ENCODE measurements around the gene MKI67.

- no peak for TF ChIP-seq POLR2AphosphoS5 (IDR thresholded peaks at IDR 0.05; ENCODE audit: low read depth, low read length)
- peak; percentile 34; the same call in 1 of the 2 replicates for TF ChIP-seq POLR2A (IDR thresholded peaks at IDR 0.05; ENCODE audit: low read depth, low read length)
- no peak for TF ChIP-seq TAF1 (IDR thresholded peaks at IDR 0.05; ENCODE audit: borderline replicate concordance, low read depth, low read length)
These were observed 20.8 kb downstream of the MKI67 start for GRCh38 chr10:128105383-128105782.
